SH-SY5Y (cell line): Measurements from ENCODE around the gene RBM4B.

Source experiments
- GATA2 ChIP-seq: IDR thresholded peaks from 2 replicates; pipeline ENCODE4 v1.6.1; 2011; ENCODE audit warnings: mild to moderate bottlenecking, low read depth, low read length
- GATA3 ChIP-seq: IDR thresholded peaks from 2 replicates; pipeline ENCODE4 v1.6.1; 2011; ENCODE audit warnings: low read depth, mild to moderate bottlenecking, low read length, moderate library complexity

DNA sequence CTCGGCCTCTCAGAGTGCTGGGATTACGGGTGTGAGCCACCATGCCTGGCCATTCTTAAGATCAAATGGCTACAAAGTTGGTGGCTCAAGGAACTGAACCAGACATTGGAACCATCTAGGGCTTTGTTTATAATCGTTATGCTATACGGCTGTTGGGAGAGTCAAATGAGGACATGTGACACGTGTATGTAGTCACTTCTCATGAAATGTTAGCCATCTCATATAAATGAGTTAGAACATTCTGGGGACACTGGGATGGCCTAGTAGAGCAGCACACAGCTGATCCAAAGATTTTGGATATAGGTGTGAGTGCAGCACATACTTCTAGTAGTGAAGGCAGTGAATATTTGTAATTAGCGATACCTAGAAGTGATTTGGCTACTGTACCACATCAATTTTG is 45.8 kb downstream of the RBM4B start:
- TF ChIP-seq GATA3, result no peak
- no peak for TF ChIP-seq GATA2
